Cardiac fibroblast (primary cell): ENCODE results near the gene LSP1.

ENCODE experiments used
- DNase-seq, 2 donors: peaks; one replicate each; pipeline versions ENCODE4 v3.0.0 to v3.0.0-alpha.2; 2010; ENCODE audit warnings: low read depth in 2 of 2
- H3K4me3 ChIP-seq, 2 donors: replicated peaks in 1 of 2; 1 replicate in 1 of 2; 2 replicates in 1 of 2; pipeline ENCODE4 v1.5.1; 2011; ENCODE audit warnings: low read depth in 2 of 2, low read length in 2 of 2, mild to moderate bottlenecking in 2 of 2, moderate library complexity in 1 of 2
- TF ChIP-seq, protein P1 (sequence below): IDR thresholded peaks from one replicate; pipeline ENCODE4 v1.5.1; 2011; ENCODE audit warnings: low read depth, mild to moderate bottlenecking, low read length, inconsistent platforms

Gene LSP1

DNA sequence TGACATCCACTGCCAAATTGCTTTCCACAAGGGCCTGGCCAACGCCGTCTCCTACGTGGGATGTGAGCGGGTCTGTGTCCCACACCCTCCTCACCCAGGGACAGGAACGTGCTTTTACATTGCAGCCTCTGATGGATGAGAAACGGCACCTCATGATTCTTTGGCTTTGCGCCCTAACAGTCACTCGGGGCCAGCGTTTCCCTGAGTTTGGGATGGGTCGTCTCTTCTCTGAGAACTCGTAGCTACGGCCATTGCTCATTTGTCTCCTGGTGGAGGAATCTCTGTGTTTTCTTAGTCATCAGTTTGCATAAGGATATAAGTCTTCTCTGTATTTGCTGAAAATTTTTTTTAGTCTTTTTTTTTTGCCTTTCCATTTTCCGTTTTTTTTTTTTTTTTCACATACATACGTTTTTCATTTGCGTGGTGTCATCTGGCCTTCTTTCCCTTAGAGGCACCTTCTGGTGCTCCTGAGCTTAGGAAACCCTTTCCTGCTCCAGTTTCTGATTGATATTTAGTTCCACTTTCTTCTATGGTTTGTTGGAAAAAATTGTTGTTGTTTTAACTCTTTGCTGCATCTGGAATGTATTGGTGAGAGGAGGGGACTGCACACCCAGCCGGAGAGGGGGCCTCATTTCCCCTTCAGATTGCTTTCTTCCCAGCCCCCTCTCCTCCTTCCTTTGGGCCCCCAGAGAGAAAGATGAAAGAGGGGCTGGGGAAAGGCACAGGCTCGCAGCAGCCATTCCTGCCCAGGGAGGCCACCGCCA, 78.6 kb downstream of the LSP1 start:
- TF ChIP-seq, protein P1, sequence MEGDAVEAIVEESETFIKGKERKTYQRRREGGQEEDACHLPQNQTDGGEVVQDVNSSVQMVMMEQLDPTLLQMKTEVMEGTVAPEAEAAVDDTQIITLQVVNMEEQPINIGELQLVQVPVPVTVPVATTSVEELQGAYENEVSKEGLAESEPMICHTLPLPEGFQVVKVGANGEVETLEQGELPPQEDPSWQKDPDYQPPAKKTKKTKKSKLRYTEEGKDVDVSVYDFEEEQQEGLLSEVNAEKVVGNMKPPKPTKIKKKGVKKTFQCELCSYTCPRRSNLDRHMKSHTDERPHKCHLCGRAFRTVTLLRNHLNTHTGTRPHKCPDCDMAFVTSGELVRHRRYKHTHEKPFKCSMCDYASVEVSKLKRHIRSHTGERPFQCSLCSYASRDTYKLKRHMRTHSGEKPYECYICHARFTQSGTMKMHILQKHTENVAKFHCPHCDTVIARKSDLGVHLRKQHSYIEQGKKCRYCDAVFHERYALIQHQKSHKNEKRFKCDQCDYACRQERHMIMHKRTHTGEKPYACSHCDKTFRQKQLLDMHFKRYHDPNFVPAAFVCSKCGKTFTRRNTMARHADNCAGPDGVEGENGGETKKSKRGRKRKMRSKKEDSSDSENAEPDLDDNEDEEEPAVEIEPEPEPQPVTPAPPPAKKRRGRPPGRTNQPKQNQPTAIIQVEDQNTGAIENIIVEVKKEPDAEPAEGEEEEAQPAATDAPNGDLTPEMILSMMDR = peak; percentile 1
- peak; percentile 66 to 89 for DNase-seq
- H3K4me3 ChIP-seq = no peak overlapping the region

DNA sequence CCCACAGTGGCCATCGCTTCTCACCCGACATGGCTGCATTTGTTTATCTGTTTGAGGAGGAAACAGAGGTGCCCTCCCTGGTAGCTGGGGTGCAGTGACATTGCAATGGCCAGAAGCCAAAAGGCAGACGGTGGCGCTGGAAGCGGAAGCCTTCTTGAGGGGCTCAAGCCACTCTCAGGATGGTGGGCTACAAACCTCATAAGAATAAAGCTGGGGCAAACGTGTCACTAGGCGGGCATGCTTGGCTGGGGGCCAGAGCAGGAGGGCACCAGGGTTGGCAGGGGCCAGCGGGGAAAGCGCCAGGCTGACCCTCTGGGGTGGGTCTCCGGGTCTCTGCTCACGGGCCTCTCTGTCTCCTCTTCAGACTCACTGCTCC, 79.2 kb downstream of the LSP1 start:
- no peak for DNase-seq
- TF ChIP-seq, protein P1 = no peak
- no peak overlapping the region for H3K4me3 ChIP-seq

DNA sequence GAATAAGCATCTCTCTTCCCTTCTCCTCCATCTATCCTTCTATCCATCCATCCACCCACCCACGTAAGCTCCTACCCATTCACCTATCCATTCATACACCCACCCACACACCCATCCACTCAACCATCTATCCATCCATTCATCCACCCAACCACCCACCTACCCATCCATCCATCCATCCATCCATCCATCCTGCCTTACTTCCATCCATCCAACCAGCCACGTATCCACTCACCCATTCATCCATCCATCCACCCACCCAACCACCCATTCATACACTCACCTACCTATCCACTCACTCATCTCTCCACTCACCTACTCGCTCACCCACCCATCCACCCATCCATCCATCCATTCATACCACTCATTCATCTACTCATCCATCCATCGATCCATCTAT, 79.8 kb downstream of the LSP1 start:
- DNase-seq = no peak
- no peak overlapping the region for H3K4me3 ChIP-seq
- TF ChIP-seq, protein P1 = no peak

DNA sequence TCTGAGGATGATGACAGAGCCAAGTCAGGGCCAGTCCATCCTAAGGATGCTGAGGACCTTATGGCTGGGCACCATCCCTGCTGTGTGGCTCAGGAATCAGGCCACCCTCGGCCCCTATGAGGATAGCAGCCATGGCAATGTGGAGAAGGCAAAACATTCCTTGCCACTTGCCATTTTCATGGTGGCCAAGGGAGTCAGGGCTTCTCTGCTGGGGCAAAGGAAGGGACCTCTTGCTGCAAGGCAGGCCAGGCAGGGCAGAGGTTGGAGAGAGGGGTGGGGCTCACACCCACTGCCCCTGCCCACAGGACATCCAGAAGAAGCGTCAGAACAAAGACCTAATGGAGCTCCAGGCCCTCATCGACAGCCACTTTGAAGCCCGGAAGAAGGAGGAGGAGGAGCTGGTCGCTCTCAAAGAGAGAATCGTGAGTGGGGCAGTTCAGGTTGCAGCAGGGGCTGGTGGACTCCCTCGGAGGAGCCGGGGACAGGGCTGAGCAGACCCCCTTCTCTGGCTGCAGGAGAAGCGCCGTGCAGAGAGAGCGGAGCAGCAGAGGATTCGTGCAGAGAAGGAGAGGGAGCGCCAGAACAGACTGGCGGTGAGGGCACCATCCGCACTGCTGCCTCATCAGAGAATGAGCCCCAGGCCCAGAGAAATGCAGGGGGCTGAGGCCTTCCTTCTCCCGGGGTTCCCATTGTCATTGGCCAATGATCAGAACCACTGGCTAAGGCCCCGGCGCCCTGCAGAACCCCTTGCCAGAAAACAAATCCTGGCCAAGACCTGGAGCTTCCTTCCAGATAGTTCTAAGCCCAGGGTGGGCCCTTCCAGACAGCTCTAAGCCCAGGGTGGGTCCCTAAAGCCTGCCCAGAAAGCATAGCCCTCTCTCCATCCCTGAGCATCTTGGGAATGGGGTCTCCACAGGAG, 80.8 kb downstream of the LSP1 start:
- H3K4me3 ChIP-seq = no peak overlapping the region
- no peak for DNase-seq
- TF ChIP-seq, protein P1 = no peak

DNA sequence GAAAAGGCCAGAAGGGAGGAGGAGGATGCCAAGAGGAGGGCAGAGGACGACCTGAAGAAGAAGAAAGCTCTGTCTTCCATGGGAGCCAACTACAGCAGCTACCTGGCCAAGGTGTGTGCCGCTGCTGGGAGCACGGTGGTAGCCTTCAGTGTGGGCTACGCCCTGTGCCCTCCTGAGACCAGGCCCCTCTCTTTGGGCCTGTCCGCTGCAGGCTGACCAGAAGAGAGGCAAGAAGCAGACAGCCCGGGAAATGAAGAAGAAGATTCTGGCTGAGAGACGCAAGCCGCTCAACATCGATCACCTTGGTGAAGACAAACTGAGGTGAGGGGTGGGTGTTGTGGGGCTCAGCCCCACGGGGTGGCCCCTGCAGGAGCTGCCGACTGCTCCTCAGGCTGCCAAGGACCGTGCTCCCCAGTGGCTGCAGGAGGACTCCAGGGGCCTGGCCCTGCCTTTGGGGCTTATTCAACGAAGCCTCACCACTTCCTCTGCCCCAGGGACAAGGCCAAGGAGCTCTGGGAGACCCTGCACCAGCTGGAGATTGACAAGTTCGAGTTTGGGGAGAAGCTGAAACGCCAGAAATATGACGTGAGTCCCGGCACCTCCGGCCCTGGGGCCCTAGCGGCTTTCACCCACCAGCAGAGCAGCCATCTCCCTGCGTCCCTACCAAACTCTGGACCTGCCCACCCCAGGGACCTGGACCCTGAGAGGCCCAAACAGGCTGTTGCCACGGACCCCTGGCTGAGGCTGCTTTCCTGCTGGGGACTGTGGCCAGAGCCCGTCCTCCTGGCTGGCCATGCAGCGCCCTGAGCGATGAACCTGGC, 81.7 kb downstream of the LSP1 start:
- TF ChIP-seq, protein P1 = no peak
- H3K4me3 ChIP-seq = no peak overlapping the region
- DNase-seq = no peak

DNA sequence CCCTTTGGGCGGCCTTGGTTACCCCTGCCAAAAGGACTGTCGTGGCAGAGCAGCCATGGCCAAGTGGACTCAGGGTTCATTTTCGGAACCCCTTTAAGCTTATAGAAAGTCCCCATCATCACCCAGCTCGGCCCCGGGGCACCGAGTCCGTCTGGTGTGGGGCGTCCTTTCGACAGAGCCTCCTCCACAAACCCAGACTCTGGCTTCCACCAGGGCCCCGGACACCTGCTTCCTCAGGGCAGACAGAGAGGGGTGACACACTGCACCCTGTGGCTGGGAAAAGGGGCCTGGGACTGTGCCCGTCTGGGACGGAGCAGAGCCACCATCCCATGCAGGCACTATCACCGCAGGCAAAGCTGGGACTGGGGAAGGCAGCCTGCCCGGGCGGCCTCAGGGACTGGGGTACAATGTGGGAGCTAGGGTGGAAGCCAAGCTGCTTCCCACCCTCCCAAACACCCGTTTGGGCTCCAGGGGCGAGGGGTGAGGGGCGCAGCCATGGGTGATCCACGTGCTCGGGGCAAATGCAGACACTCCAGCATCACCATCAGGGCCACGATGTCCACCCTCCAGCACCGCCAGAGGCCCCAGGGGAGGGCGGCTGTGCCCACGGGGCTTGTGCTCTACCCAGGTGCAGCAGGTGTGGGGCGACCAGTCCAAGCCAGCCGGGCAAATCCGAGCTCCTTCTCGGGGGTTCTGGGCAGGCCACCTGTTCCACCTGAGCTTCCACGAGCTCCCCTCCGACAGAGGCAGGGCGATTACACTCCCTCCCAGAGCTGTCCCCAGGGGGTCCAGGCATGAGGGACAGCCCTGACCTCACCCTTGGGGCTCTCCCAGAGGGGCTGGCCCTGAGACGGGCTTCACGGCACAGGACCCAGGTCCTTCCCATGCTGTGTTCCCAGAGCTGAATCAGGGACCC, 82.5 kb downstream of the LSP1 start:
- no peak overlapping the region for H3K4me3 ChIP-seq
- TF ChIP-seq, protein P1 = no peak
- no peak for DNase-seq
